GM12872 (cell line): ENCODE measurements around the gene SNRNP35.

Source experiments
- TF ChIP-seq, protein P1 (sequence below): IDR thresholded peaks from 3 replicates; pipeline ENCODE4 v1.5.1; 2011; ENCODE audit warnings: low read depth, mild to moderate bottlenecking, low read length, moderate library complexity; ENCODE audit not compliant: insufficient read depth

Gene SNRNP35

GRCh38 chr12:123491481-123491880, 33.5 kb downstream of the SNRNP35 start:
- TF ChIP-seq, protein P1, sequence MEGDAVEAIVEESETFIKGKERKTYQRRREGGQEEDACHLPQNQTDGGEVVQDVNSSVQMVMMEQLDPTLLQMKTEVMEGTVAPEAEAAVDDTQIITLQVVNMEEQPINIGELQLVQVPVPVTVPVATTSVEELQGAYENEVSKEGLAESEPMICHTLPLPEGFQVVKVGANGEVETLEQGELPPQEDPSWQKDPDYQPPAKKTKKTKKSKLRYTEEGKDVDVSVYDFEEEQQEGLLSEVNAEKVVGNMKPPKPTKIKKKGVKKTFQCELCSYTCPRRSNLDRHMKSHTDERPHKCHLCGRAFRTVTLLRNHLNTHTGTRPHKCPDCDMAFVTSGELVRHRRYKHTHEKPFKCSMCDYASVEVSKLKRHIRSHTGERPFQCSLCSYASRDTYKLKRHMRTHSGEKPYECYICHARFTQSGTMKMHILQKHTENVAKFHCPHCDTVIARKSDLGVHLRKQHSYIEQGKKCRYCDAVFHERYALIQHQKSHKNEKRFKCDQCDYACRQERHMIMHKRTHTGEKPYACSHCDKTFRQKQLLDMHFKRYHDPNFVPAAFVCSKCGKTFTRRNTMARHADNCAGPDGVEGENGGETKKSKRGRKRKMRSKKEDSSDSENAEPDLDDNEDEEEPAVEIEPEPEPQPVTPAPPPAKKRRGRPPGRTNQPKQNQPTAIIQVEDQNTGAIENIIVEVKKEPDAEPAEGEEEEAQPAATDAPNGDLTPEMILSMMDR = no peak

DNA sequence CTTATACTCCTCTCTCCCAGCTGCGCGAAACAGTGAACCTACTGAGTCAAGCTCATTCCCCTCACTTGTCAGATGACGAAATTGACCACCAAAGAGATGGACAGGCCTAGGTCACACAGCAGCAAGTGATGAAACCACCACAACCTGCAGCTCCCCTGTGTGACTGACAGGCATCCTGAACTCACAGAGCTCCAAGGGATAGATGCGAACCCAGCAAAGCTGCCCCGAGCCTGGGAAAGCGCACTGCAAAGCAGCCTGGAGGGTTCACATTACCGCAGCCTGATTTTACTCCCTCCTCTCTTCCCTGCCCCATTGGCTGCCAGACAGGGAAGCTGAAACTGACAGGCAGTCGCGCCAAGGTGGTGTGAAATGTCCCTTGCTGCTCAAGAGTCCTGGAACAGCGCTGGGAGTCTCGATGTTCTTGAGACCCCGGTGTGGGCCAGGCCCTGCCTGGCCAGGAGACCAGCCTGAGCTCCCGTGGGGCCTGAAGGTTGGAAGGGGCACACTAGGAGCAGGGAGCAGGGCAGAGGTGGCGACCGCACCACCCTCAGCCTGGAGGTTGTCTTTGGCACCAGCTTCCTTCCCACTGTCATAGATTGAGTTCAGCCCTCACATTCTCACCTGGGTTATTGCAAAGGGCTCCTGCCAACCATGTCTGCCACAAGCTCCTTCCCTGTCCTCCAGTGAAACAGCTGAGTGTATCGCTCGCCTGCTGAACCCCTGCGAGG, 36.3 kb downstream of the SNRNP35 start:
- TF ChIP-seq, protein P1 = no peak

DNA sequence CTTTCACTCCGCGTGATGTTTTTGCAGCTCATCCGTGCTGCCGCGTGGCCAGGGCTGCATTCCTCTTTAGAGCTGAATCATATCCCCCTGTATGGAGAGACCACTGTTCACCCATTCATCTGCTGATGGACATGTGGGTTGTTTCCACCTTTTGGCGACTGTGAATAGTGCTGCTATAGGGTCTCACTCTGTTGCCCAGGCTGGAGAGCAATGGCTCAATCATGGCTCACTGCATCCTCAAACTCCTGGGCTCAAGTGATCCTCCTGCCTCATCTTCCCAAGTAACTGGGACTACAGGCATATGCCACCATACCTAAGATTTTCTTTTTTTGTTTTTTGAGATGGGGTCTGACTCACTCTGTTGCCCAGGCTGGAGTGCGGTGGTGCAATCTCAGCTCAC, 39.1 kb downstream of the SNRNP35 start:
- TF ChIP-seq, protein P1 = no peak

DNA sequence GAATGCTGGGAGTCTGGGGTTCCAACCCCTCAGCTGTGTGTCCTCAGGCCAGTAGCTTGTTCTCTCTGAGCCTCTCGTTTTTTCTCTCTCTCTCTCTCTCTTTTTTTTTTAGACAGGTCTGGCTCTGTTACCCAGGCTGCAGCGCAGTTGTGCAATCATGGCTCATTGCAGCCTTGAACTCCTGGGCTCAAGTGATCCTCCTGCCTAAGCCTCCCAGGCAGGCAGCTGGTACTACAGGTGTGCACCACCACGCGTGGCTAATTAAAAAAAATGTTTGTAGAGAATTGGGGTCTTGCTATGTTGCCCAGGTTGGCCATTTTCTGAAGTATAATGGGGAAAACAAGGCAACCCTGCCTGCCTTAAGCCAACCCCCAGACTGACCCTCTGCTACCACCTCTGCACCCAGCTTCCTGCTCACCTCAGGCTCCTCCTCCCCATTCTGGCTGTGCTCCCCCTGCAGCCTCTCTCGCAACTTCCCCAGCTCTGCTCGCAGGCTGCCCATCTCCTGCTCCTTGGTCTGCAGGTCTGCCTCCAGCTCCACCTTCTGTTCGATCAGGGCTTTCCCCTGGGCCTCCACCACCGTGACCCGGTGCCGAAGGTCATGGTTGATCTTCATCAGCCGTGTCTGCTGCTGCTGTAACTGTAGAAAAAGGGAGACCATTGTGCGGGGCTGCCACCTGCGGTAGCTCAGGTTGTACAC, 40.3 kb downstream of the SNRNP35 start:
- TF ChIP-seq, protein P1 = 0 out of 3 replicates have a peak, but pooled peaks have one; percentile 3

DNA sequence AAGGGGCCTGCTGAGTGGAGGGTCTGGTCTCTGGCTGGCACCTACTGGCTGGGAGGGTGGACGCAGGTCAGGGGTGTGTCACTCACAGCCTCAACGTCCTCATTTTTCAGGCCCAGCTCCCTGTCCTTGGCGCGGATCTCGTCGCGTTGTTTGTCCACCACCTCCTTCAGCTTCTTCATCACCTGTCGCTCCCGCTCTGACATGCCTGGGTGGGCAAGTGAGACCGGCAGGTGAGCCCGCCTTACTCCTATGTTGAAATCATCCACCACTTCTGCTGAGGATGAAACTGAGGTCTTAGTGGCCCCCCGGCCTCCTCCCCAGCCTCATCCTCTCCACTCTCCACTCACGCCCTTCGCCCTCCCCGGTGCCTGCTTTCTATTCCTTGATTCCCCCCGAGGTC, 41.4 kb downstream of the SNRNP35 start:
- TF ChIP-seq, protein P1 = no peak

DNA sequence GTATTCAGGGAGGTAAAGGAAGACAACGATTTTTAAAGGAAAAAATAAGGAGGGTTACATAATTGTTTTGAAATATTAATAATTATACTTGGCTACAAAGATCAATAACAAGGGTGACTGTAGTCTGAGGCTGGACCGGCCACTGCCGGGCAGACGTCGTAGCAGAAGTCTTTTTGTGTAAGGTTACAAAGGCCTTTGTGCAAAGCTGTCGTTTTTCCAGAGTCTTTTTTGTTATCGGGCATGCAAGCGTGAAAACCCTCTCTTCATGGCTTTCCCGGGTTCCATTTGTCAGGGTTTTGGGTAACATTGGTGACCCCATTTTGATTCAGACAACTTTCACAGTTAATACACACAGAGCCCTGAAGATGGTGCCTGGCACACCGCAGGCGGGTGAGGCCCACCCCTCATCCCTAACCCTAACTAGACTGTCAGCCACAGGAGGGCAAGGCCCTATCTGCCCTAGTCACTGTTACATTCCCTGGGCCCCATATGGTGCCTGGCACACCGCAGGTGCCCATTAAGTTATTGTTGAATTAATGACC, 44.3 kb downstream of the SNRNP35 start:
- TF ChIP-seq, protein P1 = no peak

- TF ChIP-seq, protein P1 = no peak
Observed at GRCh38 chr12:123506059-123506842, 48.3 kb downstream of the SNRNP35 start.
